Liver (tissue), 9 donors: ENCODE measurements around the gene TMEM221. TPM values are rescaled to one million over a fixed set of nuclear protein-coding genes. Genes with fewer than 3 reads are reported as not detected.

ENCODE experiments used
- DNase-seq: peaks from one replicate; pipeline ENCODE4 v3.0.0-alpha.2; 2017; ENCODE audit warnings: low spot score
- H3K27ac ChIP-seq, 2 donors: one replicate each; pipeline ENCODE4 v1.7.0; 2013; ENCODE audit warnings: inconsistent platforms in 2 of 2, low read length in 2 of 2, control low read depth in 1 of 2, low read depth in 1 of 2, mild to moderate bottlenecking in 1 of 2
- H3K27me3 ChIP-seq, 4 donors: one replicate each; pipeline versions ENCODE4 v1.6.1 to v1.7.0; 2013; ENCODE audit warnings: low read length in 3 of 4, inconsistent platforms in 1 of 4, mild to moderate bottlenecking in 1 of 4, moderate library complexity in 1 of 4; ENCODE audit not compliant: control insufficient read depth in 4 of 4, insufficient read depth in 4 of 4
- H3K36me3 ChIP-seq, 4 donors: one replicate each; pipeline versions ENCODE4 v1.6.1 to v1.7.0; 2013; ENCODE audit warnings: low read length in 3 of 4, mild to moderate bottlenecking in 3 of 4, low read depth in 1 of 4, moderate library complexity in 1 of 4; ENCODE audit not compliant: control insufficient read depth in 4 of 4, insufficient read depth in 3 of 4
- H3K4me1 ChIP-seq, 4 donors: one replicate each; pipeline versions ENCODE4 v1.6.1 to v1.7.0; 2013; ENCODE audit warnings: low read length in 3 of 4, mild to moderate bottlenecking in 3 of 4, moderate library complexity in 1 of 4; ENCODE audit not compliant: control insufficient read depth in 4 of 4, insufficient read depth in 4 of 4
- H3K4me3 ChIP-seq, 3 donors: one replicate each; pipeline versions ENCODE4 v1.6.1 to v1.7.0; 2013; ENCODE audit warnings: low read length in 3 of 3, control low read depth in 1 of 3, low read depth in 1 of 3, mild to moderate bottlenecking in 1 of 3
- H3K9ac ChIP-seq, 2 donors: one replicate each; pipeline ENCODE4 v1.7.0; 2013; ENCODE audit warnings: low read length in 2 of 2, mild to moderate bottlenecking in 2 of 2, moderate library complexity in 2 of 2, control low read depth in 1 of 2, low read depth in 1 of 2
- H3K9me3 ChIP-seq, 4 donors: one replicate each; pipeline versions ENCODE4 v1.6.1 to v1.7.0; 2013; ENCODE audit warnings: low read length in 3 of 4; ENCODE audit not compliant: control insufficient read depth in 4 of 4
- FOXA1 ChIP-seq: IDR thresholded peaks from 2 replicates; pipeline ENCODE4 v1.6.1; 2016; ENCODE audit warnings: antibody characterized with exemption
- FOXA2 ChIP-seq: IDR thresholded peaks from 2 replicates; pipeline ENCODE4 v1.6.1; 2016; ENCODE audit warnings: antibody characterized with exemption
- GABPA ChIP-seq, 2 donors: IDR thresholded peaks in 1 of 2; conservative IDR thresholded peaks in 1 of 2; 2 replicates each; pipeline ENCODE4 v1.6.1; 2016; ENCODE audit warnings: antibody characterized with exemption in 2 of 2, mild to moderate bottlenecking in 1 of 2, moderate library complexity in 1 of 2
- NR2F2 ChIP-seq: IDR thresholded peaks from 2 replicates; pipeline ENCODE4 v1.6.1; 2016; ENCODE audit warnings: antibody characterized with exemption
- SP1 ChIP-seq: IDR thresholded peaks from 2 replicates; pipeline ENCODE4 v1.6.1; 2018; ENCODE audit warnings: antibody characterized with exemption, mild to moderate bottlenecking
- YY1 ChIP-seq: IDR thresholded peaks from 2 replicates; pipeline ENCODE4 v1.6.1; 2016; ENCODE audit warnings: antibody characterized with exemption, mild to moderate bottlenecking
- ZBTB33 ChIP-seq: IDR thresholded peaks from 2 replicates; pipeline ENCODE4 v1.6.1; 2016; ENCODE audit warnings: antibody characterized with exemption
- WGBS: extraction: QIAGEN DNeasy Blood & Tissue Kit; methylation state at CpG from one replicate; pipeline ENCODE4 v1.1.7; 2013; 5-methylcytosine and 5-hydroxymethylcytosine counted together
- polyA plus RNA-seq, 2 donors: library from polyadenylated mRNA; stranded (reverse) in 1 of 2; unstranded in 1 of 2; fragments of 200-250 nt in 1 of 2; fragments of >200 nt in 1 of 2; fragmentation: Nextera tagmentation in 1 of 2; extraction: Ambion mirVana in 1 of 2; gene quantifications; one replicate each; pipeline versions ENCODE4 v1.2.1 to v1.2.3, GENCODE V29; 2013 to 2015
- total RNA-seq, 2 donors: library from RNA; depleted of rRNA; stranded (reverse); fragments of >200 nt; gene quantifications; one replicate each; pipeline ENCODE4 v1.2.3, GENCODE V29; 2014
- TF ChIP-seq, protein P1 (sequence below): fragments of 150-350 bp; IDR thresholded peaks from 2 replicates; pipeline ENCODE4 v1.5.1; 2017; ENCODE audit warnings: improper control_type of control experiment, low read depth, low read length; ENCODE audit not compliant: missing input control
- TF ChIP-seq, protein P2 (sequence below): IDR thresholded peaks from 2 replicates; pipeline ENCODE4 v1.6.1; 2016; ENCODE audit warnings: antibody characterized with exemption, mild to moderate bottlenecking
- TF ChIP-seq, protein P3 (sequence below): IDR thresholded peaks from 2 replicates; pipeline ENCODE4 v1.6.1; 2016; ENCODE audit warnings: antibody characterized with exemption
- donor health status: healthy.
- donor health status: healthy.
- donor health status: healthy.
- donor health status: healthy.
- donor health status: healthy.

Gene TMEM221
- total and polyA plus RNA-seq, 4 donors = 0.06 to 0.15 (median 0.11) TPM

- Histone ChIP-seq H3K9ac (no peak overlapping the region), H3K27me3 (no peaks in the 10 kb centered on the region), H3K27ac (no peak overlapping the region), H3K4me1 (peaks cover 5 to 14% (median 11%) of the 10 kb centered on the region in 4 donors), H3K36me3 (no peaks in the 10 kb centered on the region), H3K4me3 (no peak overlapping the region), H3K9me3 (no peaks in the 10 kb centered on the region)
- WGBS = 36% methylated on average over 6 of the region's 6 CpGs
- no peak for TF ChIP-seq FOXA1
- no peak for TF ChIP-seq GABPA (IDR thresholded peaks at IDR 0.05 in 1 of 2, conservative IDR thresholded peaks at IDR 0.05 in 1 of 2)
- no peak for TF ChIP-seq SP1
- DNase-seq = no peak
These were observed 18.0 kb upstream of the TMEM221 start for GRCh38 chr19:17466487-17466850.

DNA sequence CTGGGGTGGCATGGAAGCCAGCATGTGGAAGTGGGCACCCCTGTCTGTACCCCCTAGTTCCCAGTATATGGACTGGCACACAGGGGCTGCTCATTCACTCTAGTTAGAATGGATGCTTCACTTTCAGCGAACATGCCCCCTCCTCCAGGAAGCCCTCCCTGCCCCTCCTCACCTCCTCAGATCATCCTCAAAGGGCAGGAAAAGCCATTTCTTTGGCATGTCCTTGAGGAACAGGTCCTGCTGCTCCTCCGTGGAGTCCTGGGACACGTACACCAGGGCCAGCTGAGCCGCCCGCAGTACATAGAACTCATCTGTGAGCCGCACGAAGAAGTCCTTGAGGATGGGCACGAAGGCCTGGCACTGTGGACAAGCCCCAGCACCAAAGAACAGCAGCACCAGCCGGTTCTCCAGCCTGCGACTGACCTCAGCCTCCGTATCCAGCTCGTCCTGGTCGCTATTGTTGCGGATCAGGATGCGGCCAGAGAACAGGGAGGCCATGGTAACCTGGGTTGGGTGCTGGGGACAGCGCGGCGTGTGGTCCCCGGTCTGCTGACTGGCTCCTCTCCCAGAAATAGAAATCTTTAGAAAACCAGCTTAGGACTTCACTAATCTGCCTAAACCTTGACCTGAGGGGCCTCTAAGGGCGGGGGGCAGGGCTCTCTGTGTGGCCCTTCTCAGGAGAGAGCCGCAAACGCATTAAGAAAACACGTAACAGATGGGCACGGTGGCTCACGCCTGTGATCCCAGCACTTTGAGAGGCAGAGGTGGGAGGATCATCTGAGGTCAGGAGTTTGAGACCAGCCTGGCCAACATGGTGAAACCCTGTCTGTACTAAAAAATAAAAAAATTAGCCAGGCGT lies 12.1 kb upstream of the TMEM221 start, which contains the start of gene NXNL1:
Gene NXNL1, minus strand, starts transcription at position 555 of the 859 bp plus-strand sequence. Its CDS starts 57 bp downstream, at position 498.
- no peak for DNase-seq
- 79% methylated on average over 26 of the region's 26 CpGs for WGBS
- no peaks in the 10 kb centered on the region for H3K9me3 ChIP-seq

DNA sequence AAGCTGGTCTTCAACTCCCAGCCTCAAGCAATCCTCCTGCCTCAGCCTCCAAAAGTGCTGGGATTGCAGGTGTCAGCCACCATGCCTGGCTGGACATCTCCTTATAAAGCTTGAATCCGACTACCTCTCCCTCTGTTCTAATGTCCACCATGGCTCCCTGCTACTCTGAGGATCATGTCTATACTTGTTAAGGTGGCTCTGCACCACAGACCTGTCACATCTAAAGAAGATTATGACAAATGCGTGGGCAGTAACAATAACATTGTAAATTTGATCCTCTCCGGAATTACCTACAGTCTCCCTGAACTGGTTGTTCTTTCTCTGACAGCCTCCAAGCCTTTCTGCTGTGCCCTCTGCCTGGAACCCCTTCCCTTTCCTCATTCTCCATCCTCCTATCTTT lies 10.5 kb upstream of the TMEM221 start:
- H3K9me3 ChIP-seq = no peaks in the 10 kb centered on the region
- H3K27me3 ChIP-seq = peaks cover 0 to 4% (median 2%) of the 10 kb centered on the region in 4 donors
- 79% methylated on average over 3 of the region's 3 CpGs for WGBS
- no peak overlapping the region for H3K4me3 ChIP-seq
- H3K27ac ChIP-seq = no peak overlapping the region
- no peak for DNase-seq
- no peaks in the 10 kb centered on the region for H3K36me3 ChIP-seq
- no peaks in the 10 kb centered on the region for H3K4me1 ChIP-seq
- H3K9ac ChIP-seq = no peak overlapping the region
- no peak for TF ChIP-seq YY1
- TF ChIP-seq, protein P1, sequence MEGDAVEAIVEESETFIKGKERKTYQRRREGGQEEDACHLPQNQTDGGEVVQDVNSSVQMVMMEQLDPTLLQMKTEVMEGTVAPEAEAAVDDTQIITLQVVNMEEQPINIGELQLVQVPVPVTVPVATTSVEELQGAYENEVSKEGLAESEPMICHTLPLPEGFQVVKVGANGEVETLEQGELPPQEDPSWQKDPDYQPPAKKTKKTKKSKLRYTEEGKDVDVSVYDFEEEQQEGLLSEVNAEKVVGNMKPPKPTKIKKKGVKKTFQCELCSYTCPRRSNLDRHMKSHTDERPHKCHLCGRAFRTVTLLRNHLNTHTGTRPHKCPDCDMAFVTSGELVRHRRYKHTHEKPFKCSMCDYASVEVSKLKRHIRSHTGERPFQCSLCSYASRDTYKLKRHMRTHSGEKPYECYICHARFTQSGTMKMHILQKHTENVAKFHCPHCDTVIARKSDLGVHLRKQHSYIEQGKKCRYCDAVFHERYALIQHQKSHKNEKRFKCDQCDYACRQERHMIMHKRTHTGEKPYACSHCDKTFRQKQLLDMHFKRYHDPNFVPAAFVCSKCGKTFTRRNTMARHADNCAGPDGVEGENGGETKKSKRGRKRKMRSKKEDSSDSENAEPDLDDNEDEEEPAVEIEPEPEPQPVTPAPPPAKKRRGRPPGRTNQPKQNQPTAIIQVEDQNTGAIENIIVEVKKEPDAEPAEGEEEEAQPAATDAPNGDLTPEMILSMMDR = no peak
- TF ChIP-seq FOXA2 = no peak
- TF ChIP-seq, protein P2, sequence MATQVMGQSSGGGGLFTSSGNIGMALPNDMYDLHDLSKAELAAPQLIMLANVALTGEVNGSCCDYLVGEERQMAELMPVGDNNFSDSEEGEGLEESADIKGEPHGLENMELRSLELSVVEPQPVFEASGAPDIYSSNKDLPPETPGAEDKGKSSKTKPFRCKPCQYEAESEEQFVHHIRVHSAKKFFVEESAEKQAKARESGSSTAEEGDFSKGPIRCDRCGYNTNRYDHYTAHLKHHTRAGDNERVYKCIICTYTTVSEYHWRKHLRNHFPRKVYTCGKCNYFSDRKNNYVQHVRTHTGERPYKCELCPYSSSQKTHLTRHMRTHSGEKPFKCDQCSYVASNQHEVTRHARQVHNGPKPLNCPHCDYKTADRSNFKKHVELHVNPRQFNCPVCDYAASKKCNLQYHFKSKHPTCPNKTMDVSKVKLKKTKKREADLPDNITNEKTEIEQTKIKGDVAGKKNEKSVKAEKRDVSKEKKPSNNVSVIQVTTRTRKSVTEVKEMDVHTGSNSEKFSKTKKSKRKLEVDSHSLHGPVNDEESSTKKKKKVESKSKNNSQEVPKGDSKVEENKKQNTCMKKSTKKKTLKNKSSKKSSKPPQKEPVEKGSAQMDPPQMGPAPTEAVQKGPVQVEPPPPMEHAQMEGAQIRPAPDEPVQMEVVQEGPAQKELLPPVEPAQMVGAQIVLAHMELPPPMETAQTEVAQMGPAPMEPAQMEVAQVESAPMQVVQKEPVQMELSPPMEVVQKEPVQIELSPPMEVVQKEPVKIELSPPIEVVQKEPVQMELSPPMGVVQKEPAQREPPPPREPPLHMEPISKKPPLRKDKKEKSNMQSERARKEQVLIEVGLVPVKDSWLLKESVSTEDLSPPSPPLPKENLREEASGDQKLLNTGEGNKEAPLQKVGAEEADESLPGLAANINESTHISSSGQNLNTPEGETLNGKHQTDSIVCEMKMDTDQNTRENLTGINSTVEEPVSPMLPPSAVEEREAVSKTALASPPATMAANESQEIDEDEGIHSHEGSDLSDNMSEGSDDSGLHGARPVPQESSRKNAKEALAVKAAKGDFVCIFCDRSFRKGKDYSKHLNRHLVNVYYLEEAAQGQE = no peak
- TF ChIP-seq GABPA (IDR thresholded peaks at IDR 0.05 in 1 of 2, conservative IDR thresholded peaks at IDR 0.05 in 1 of 2) = no peak
- TF ChIP-seq, protein P3, sequence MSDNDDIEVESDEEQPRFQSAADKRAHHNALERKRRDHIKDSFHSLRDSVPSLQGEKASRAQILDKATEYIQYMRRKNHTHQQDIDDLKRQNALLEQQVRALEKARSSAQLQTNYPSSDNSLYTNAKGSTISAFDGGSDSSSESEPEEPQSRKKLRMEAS = no peak
- no peak for TF ChIP-seq FOXA1
- TF ChIP-seq NR2F2 = no peak

More for the DNA sequence above, 12.1 kb upstream of the TMEM221 start, which contains the start of gene NXNL1:
- H3K36me3 ChIP-seq = no peaks in the 10 kb centered on the region
- H3K9ac ChIP-seq = no peak within 1 kb of the TSS
- no peaks in the 10 kb centered on the region for H3K4me1 ChIP-seq
- no peak within 1 kb of the TSS for H3K4me3 ChIP-seq
- peaks cover 0 to 3% (median 2%) of the 10 kb centered on the region in 4 donors for H3K27me3 ChIP-seq
- TF ChIP-seq YY1 (no peak), FOXA2 (no peak), ZBTB33 (no peak)
- TF ChIP-seq, protein P1 = no peak
- no peak within 1 kb of the TSS for H3K27ac ChIP-seq
